GM12878 (cell line): ENCODE data around the gene PTPN13. TPM values are rescaled to one million over a fixed set of nuclear protein-coding genes. Genes with fewer than 3 reads are reported as not detected.
A peak's percentile ranks its signal among the peaks of the same experiment; 100 is the strongest.

Source experiments
- ATF7 ChIP-seq: fragments of 450-650 bp; IDR thresholded peaks from 2 replicates; pipeline ENCODE4 v1.6.1; 2016; ENCODE audit warnings: low read depth, mild to moderate bottlenecking
- EP300 ChIP-seq, 2 experiments: fragments of 150-350 bp in 1 of 2; IDR thresholded peaks; 2 replicates each; pipeline ENCODE4 v1.6.1; 2011 to 2012; ENCODE audit warnings: low read depth in 2 of 2, low read length in 2 of 2, borderline replicate concordance in 1 of 2, improper control_type of control experiment in 1 of 2, inconsistent platforms in 1 of 2; ENCODE audit not compliant: control insufficient read depth in 1 of 2
- MXI1 ChIP-seq: fragments of 150-350 bp; IDR thresholded peaks from 2 replicates; pipeline ENCODE4 v1.6.1; 2011; ENCODE audit warnings: low read depth, mild to moderate bottlenecking, inconsistent platforms, low read length, improper control_type of control experiment
- NR2F1 ChIP-seq: fragments of 450-650 bp; conservative IDR thresholded peaks from 2 replicates; pipeline ENCODE4 v1.6.1; 2017; ENCODE audit warnings: mild to moderate bottlenecking
- NRF1 ChIP-seq: conservative IDR thresholded peaks from 2 replicates; pipeline ENCODE4 v1.6.1; 2011; ENCODE audit warnings: mild to moderate bottlenecking, low read depth, low read length, improper control_type of control experiment
- SMAD1 ChIP-seq: fragments of 450-650 bp; IDR thresholded peaks from 2 replicates; pipeline ENCODE4 v1.6.1; 2018; ENCODE audit warnings: mild to moderate bottlenecking, low read depth; ENCODE audit not compliant: partially characterized antibody
- SUPT20H ChIP-seq: IDR thresholded peaks from 2 replicates; pipeline ENCODE4 v1.6.1; 2011; ENCODE audit warnings: low read depth, mild to moderate bottlenecking, low read length, moderate library complexity, borderline replicate concordance; ENCODE audit not compliant: control insufficient read depth
- TCF7 ChIP-seq: IDR thresholded peaks from 2 replicates; pipeline ENCODE4 v1.6.1; 2014; ENCODE audit warnings: antibody characterized with exemption, borderline replicate concordance
- polyA plus RNA-seq, 11 experiments: library from polyadenylated mRNA; depleted of rRNA in 4 of 11; unstranded in 6 of 11; stranded (reverse) in 5 of 11; fragments of >200 nt; fragmentation: Nextera tagmentation in 4 of 11; fragmentation: Illumina TruSeq in 1 of 11; extraction: Ambion mirVana in 4 of 11; extraction: Trizol in 1 of 11; gene quantifications; 1 replicate in 1 of 11; 2 replicates in 10 of 11; pipeline versions ENCODE4 v1.2.1 to v1.2.3, GENCODE V29; 2011 to 2016; ENCODE audit warnings: inconsistent platforms in 2 of 11, missing spikeins in 2 of 11, low read depth in 1 of 11
- total RNA-seq, 4 experiments: library from RNA; depleted of rRNA in 3 of 4; stranded (reverse); fragments of >200 nt in 3 of 4; fragmentation: Illumina TruSeq in 1 of 4; extraction: Trizol in 1 of 4; gene quantifications; 2 replicates each; pipeline versions ENCODE4 v1.2.1 to v1.2.3, GENCODE V29; 2013 to 2021
- TF ChIP-seq, protein P1 (sequence below): IDR thresholded peaks from 2 replicates; pipeline ENCODE4 v1.6.1; 2011; ENCODE audit warnings: borderline replicate concordance, low read depth, mild to moderate bottlenecking, moderate library complexity, low read length; ENCODE audit not compliant: insufficient read depth, poor library complexity, severe bottlenecking
- TF ChIP-seq, protein P2 (sequence below): fragments of 450-650 bp; IDR thresholded peaks from 2 replicates; pipeline ENCODE4 v1.6.1; 2018; ENCODE audit warnings: mild to moderate bottlenecking, low read depth, moderate library complexity; ENCODE audit not compliant: partially characterized antibody
- TF ChIP-seq, protein P3 (sequence below): fragments of 450-650 bp; IDR thresholded peaks from 2 replicates; pipeline ENCODE4 v1.6.1; 2018; ENCODE audit warnings: borderline replicate concordance, mild to moderate bottlenecking; ENCODE audit not compliant: partially characterized antibody
- TF ChIP-seq, protein P4 (sequence below): IDR thresholded peaks from 2 replicates; pipeline ENCODE4 v1.6.1; 2011; ENCODE audit warnings: low read depth, low read length, improper control_type of control experiment, borderline replicate concordance
- TF ChIP-seq, protein P5 (sequence below): fragments of 450-650 bp; IDR thresholded peaks from 2 replicates; pipeline ENCODE4 v1.6.1; 2016; ENCODE audit warnings: mild to moderate bottlenecking
- TF ChIP-seq, protein P6 (sequence below): fragments of 450-650 bp; conservative IDR thresholded peaks from 2 replicates; pipeline ENCODE4 v1.6.1; 2017; ENCODE audit warnings: mild to moderate bottlenecking, moderate library complexity
- TF ChIP-seq, protein P7 (sequence below): IDR thresholded peaks from 2 replicates; pipeline ENCODE4 v1.6.1; 2012; ENCODE audit warnings: low read length, inconsistent platforms

Gene PTPN13
- total and polyA plus RNA-seq, 10 of the 15 experiments (the other 5 are each of a cell fraction or from before 2014, with no cell fraction given), result 8.5 to 69.4 (median 33.9) TPM

DNA sequence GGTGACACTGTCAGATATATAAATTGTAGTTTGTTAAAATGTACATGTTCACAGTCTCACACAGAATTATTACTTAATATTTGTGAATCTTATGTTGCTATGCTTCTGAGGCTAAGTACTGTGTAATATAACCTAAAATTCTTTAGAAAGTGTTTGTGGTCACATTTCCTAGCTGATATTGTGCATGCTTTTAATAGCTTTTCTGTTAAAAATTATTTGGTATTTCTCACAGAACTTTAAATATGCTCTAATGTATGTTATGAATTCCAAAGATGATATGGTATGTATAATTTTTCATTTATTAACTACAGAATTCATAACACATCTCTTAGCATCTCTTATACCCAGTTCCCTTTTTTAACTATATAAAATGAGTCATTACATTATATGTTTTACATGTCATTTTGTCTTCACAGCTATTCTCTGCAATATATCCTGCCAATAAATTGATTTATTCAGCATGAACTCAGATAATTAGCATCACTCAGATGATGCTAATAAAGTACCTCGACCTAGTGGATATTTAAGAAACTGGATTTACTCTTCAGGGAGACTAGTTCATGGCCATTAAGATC, 9.3 kb downstream of the PTPN13 start (continued):
- TF ChIP-seq, protein P1, sequence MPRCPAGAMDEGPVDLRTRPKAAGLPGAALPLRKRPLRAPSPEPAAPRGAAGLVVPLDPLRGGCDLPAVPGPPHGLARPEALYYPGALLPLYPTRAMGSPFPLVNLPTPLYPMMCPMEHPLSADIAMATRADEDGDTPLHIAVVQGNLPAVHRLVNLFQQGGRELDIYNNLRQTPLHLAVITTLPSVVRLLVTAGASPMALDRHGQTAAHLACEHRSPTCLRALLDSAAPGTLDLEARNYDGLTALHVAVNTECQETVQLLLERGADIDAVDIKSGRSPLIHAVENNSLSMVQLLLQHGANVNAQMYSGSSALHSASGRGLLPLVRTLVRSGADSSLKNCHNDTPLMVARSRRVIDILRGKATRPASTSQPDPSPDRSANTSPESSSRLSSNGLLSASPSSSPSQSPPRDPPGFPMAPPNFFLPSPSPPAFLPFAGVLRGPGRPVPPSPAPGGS, result no peak
- TF ChIP-seq, protein P2, sequence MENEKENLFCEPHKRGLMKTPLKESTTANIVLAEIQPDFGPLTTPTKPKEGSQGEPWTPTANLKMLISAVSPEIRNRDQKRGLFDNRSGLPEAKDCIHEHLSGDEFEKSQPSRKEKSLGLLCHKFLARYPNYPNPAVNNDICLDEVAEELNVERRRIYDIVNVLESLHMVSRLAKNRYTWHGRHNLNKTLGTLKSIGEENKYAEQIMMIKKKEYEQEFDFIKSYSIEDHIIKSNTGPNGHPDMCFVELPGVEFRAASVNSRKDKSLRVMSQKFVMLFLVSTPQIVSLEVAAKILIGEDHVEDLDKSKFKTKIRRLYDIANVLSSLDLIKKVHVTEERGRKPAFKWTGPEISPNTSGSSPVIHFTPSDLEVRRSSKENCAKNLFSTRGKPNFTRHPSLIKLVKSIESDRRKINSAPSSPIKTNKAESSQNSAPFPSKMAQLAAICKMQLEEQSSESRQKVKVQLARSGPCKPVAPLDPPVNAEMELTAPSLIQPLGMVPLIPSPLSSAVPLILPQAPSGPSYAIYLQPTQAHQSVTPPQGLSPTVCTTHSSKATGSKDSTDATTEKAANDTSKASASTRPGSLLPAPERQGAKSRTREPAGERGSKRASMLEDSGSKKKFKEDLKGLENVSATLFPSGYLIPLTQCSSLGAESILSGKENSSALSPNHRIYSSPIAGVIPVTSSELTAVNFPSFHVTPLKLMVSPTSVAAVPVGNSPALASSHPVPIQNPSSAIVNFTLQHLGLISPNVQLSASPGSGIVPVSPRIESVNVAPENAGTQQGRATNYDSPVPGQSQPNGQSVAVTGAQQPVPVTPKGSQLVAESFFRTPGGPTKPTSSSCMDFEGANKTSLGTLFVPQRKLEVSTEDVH, result no peak
- no peak for TF ChIP-seq NR2F1
- TF ChIP-seq, protein P3, sequence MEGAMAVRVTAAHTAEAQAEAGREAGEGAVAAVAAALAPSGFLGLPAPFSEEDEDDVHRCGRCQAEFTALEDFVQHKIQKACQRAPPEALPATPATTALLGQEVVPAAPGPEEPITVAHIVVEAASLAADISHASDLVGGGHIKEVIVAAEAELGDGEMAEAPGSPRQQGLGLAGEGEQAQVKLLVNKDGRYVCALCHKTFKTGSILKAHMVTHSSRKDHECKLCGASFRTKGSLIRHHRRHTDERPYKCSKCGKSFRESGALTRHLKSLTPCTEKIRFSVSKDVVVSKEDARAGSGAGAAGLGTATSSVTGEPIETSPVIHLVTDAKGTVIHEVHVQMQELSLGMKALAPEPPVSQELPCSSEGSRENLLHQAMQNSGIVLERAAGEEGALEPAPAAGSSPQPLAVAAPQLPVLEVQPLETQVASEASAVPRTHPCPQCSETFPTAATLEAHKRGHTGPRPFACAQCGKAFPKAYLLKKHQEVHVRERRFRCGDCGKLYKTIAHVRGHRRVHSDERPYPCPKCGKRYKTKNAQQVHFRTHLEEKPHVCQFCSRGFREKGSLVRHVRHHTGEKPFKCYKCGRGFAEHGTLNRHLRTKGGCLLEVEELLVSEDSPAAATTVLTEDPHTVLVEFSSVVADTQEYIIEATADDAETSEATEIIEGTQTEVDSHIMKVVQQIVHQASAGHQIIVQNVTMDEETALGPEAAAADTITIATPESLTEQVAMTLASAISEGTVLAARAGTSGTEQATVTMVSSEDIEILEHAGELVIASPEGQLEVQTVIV, result no peak
- TF ChIP-seq, protein P4, sequence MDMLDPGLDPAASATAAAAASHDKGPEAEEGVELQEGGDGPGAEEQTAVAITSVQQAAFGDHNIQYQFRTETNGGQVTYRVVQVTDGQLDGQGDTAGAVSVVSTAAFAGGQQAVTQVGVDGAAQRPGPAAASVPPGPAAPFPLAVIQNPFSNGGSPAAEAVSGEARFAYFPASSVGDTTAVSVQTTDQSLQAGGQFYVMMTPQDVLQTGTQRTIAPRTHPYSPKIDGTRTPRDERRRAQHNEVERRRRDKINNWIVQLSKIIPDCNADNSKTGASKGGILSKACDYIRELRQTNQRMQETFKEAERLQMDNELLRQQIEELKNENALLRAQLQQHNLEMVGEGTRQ, result no peak
- TF ChIP-seq MXI1, result no peak
- TF ChIP-seq EP300 (IDR thresholded peaks at IDR 0.05; ENCODE audit: borderline replicate concordance in 1 of 2, control insufficient read depth in 1 of 2, low read depth in 2 of 2, low read length in 2 of 2), result no peak
- no peak for TF ChIP-seq TCF7
- TF ChIP-seq NRF1, result no peak
- no peak for TF ChIP-seq SMAD1
- TF ChIP-seq, protein P5, sequence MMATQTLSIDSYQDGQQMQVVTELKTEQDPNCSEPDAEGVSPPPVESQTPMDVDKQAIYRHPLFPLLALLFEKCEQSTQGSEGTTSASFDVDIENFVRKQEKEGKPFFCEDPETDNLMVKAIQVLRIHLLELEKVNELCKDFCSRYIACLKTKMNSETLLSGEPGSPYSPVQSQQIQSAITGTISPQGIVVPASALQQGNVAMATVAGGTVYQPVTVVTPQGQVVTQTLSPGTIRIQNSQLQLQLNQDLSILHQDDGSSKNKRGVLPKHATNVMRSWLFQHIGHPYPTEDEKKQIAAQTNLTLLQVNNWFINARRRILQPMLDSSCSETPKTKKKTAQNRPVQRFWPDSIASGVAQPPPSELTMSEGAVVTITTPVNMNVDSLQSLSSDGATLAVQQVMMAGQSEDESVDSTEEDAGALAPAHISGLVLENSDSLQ, result 0 out of 2 replicates have a peak, but pooled peaks have one; percentile 38
- TF ChIP-seq, protein P6, sequence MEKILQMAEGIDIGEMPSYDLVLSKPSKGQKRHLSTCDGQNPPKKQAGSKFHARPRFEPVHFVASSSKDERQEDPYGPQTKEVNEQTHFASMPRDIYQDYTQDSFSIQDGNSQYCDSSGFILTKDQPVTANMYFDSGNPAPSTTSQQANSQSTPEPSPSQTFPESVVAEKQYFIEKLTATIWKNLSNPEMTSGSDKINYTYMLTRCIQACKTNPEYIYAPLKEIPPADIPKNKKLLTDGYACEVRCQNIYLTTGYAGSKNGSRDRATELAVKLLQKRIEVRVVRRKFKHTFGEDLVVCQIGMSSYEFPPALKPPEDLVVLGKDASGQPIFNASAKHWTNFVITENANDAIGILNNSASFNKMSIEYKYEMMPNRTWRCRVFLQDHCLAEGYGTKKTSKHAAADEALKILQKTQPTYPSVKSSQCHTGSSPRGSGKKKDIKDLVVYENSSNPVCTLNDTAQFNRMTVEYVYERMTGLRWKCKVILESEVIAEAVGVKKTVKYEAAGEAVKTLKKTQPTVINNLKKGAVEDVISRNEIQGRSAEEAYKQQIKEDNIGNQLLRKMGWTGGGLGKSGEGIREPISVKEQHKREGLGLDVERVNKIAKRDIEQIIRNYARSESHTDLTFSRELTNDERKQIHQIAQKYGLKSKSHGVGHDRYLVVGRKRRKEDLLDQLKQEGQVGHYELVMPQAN, result no peak
- TF ChIP-seq, protein P7, sequence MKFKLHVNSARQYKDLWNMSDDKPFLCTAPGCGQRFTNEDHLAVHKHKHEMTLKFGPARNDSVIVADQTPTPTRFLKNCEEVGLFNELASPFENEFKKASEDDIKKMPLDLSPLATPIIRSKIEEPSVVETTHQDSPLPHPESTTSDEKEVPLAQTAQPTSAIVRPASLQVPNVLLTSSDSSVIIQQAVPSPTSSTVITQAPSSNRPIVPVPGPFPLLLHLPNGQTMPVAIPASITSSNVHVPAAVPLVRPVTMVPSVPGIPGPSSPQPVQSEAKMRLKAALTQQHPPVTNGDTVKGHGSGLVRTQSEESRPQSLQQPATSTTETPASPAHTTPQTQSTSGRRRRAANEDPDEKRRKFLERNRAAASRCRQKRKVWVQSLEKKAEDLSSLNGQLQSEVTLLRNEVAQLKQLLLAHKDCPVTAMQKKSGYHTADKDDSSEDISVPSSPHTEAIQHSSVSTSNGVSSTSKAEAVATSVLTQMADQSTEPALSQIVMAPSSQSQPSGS, result no peak
- peak; percentile 59; the same call in 1 of the 2 replicates for TF ChIP-seq ATF7
- no peak for TF ChIP-seq SUPT20H
